OCI-LY1 (cell line): ENCODE results near the gene PYGL.

ENCODE experiments used
- H2AFZ ChIP-seq: fragments of 200-600 bp; sonication (generic), shearing (Covaris generic); 2 replicates; pipeline ENCODE4 v1.6.0; 2014; ENCODE audit warnings: antibody characterized with exemption, mild to moderate bottlenecking, low read length
- H3F3A ChIP-seq: fragments of 200-600 bp; sonication (generic), shearing (Covaris generic); 2 replicates; pipeline ENCODE4 v1.6.0; 2014; ENCODE audit warnings: mild to moderate bottlenecking, antibody characterized with exemption, low read length, moderate library complexity; ENCODE audit not compliant: insufficient read depth
- H3K27ac ChIP-seq: fragments of 200-600 bp; sonication (generic); 2 replicates; pipeline ENCODE4 v1.5.1; 2014; ENCODE audit warnings: low read length, mixed run types, mild to moderate bottlenecking, low read depth; ENCODE audit not compliant: poor library complexity, severe bottlenecking
- H3K27me3 ChIP-seq: fragments of 200-600 bp; sonication (generic); 2 replicates; pipeline ENCODE4 v1.6.0; 2014; ENCODE audit warnings: antibody characterized with exemption, mild to moderate bottlenecking, low read length, moderate library complexity; ENCODE audit not compliant: insufficient read depth
- H3K36me3 ChIP-seq: fragments of 200-600 bp; sonication (generic); 2 replicates; pipeline ENCODE4 v1.6.1; 2014; ENCODE audit warnings: mild to moderate bottlenecking, antibody characterized with exemption, low read length, moderate library complexity, mixed read lengths; ENCODE audit not compliant: insufficient read depth
- H3K4me1 ChIP-seq: fragments of 200-600 bp; sonication (generic); 2 replicates; pipeline ENCODE4 v1.5.1; 2014; ENCODE audit warnings: mild to moderate bottlenecking, low read length, moderate library complexity; ENCODE audit not compliant: insufficient read depth, severe bottlenecking
- H3K4me2 ChIP-seq: fragments of 200-600 bp; sonication (generic), shearing (Covaris generic); 2 replicates; pipeline ENCODE4 v1.6.1; 2014; ENCODE audit warnings: low read length
- H3K4me3 ChIP-seq: fragments of 200-600 bp; sonication (generic); 2 replicates; pipeline ENCODE4 v1.5.1; 2014; ENCODE audit warnings: low read length, low read depth, mild to moderate bottlenecking, mixed read lengths; ENCODE audit not compliant: poor library complexity, severe bottlenecking
- H3K79me2 ChIP-seq: fragments of 200-600 bp; shearing (Covaris generic); 2 replicates; pipeline ENCODE4 v1.6.1; 2016; ENCODE audit warnings: mixed run types, low read length, mixed read lengths; ENCODE audit not compliant: insufficient read depth
- H3K9ac ChIP-seq: fragments of 200-600 bp; sonication (generic), shearing (Covaris generic); 2 replicates; pipeline ENCODE4 v1.6.1; 2014; ENCODE audit warnings: mild to moderate bottlenecking, low read length, mixed read lengths
- H3K9me2 ChIP-seq: fragments of 200-600 bp; sonication (generic), shearing (Covaris generic); 2 replicates; pipeline ENCODE4 v1.6.1; 2014; ENCODE audit warnings: low read depth, mild to moderate bottlenecking, low read length, mixed read lengths
- H3K9me3 ChIP-seq: fragments of 200-600 bp; shearing (Covaris generic); 2 replicates; pipeline ENCODE4 v1.6.1; 2014; ENCODE audit warnings: low read length, mixed read lengths
- H4K20me1 ChIP-seq: fragments of 200-600 bp; sonication (generic), shearing (Covaris generic); 2 replicates; pipeline ENCODE4 v1.6.0; 2016; ENCODE audit warnings: mild to moderate bottlenecking, low read length; ENCODE audit not compliant: insufficient read depth
- EZH2 ChIP-seq: fragments of 200-600 bp; sonication (generic), shearing (Covaris generic); IDR thresholded peaks from 2 replicates; pipeline ENCODE4 v1.8.0; 2017; ENCODE audit warnings: borderline replicate concordance, mixed run types, mild to moderate bottlenecking, antibody characterized with exemption, low read length, moderate library complexity, mixed read lengths
- TF ChIP-seq, protein P1 (sequence below): fragments of 200-600 bp; sonication (generic), shearing (Covaris generic); IDR thresholded peaks from 2 replicates; pipeline ENCODE4 v1.5.1; 2017; ENCODE audit warnings: mild to moderate bottlenecking, antibody characterized with exemption, low read length, moderate library complexity, mixed read lengths

The PYGL gene

DNA sequence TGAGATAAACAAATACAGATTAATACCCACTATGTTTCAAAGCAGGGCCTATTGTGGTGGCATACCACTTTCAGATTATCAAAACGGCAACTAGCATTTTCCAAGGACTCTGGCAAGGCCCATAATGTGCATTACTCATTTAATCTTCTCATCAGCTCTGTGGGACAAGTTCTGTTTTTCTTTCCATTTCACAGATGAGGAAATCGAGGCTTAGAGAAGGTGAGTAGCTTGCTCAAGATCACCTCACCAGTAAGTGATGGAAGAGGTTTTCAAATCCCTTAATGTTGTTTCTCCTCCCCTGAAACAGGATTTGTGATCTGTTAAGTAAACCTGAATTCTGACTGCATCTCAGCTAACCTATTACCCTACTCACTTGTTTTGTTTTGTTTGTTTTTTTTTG lies 3.9 kb upstream of the PYGL start:
- Histone ChIP-seq H3K36me3 (no peaks in the 10 kb centered on the region), H3K9ac (no peak overlapping the region), H3K9me2 (no peaks in the 10 kb centered on the region), H3F3A (no peaks in the 10 kb centered on the region), H3K9me3 (no peaks in the 10 kb centered on the region), H4K20me1 (no peaks in the 10 kb centered on the region), H3K79me2 (no peaks in the 10 kb centered on the region), H3K4me1 (peaks cover 2% of the 10 kb centered on the region), H3K27ac (no peak overlapping the region), H3K4me2 (no peak overlapping the region), H2AFZ (no peak overlapping the region), H3K4me3 (no peak overlapping the region), H3K27me3 (no peaks in the 10 kb centered on the region)
- TF ChIP-seq, protein P1, sequence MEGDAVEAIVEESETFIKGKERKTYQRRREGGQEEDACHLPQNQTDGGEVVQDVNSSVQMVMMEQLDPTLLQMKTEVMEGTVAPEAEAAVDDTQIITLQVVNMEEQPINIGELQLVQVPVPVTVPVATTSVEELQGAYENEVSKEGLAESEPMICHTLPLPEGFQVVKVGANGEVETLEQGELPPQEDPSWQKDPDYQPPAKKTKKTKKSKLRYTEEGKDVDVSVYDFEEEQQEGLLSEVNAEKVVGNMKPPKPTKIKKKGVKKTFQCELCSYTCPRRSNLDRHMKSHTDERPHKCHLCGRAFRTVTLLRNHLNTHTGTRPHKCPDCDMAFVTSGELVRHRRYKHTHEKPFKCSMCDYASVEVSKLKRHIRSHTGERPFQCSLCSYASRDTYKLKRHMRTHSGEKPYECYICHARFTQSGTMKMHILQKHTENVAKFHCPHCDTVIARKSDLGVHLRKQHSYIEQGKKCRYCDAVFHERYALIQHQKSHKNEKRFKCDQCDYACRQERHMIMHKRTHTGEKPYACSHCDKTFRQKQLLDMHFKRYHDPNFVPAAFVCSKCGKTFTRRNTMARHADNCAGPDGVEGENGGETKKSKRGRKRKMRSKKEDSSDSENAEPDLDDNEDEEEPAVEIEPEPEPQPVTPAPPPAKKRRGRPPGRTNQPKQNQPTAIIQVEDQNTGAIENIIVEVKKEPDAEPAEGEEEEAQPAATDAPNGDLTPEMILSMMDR: no peak
- TF ChIP-seq EZH2: no peak

DNA sequence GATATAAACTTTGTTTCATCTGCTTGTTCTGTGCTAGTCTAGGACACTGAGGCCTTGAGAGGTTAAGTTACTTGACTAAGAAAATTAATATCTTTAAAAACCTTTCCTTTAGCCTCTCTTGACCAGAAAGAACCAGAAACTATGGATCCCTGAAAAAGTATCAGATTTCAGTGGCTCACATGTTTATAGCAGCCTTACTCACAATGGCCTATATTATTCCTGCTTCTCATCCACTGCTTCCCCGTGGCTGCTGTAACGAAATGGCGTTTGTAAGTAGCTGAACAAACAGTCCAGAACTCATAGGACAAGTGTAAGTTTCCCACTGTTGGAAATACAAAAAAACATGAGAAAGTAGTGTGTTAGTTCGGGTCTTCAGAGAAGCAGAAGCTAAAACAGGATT lies 3.2 kb upstream of the PYGL start:
- Histone ChIP-seq H3K4me2 (no peak overlapping the region), H2AFZ (no peak overlapping the region), H3K27me3 (no peaks in the 10 kb centered on the region), H3K9me2 (no peaks in the 10 kb centered on the region), H3K9me3 (no peaks in the 10 kb centered on the region), H4K20me1 (no peaks in the 10 kb centered on the region), H3K4me3 (no peak overlapping the region), H3K4me1 (peaks cover 5% of the 10 kb centered on the region), H3K9ac (no peak overlapping the region), H3K27ac (no peak overlapping the region), H3K79me2 (no peaks in the 10 kb centered on the region), H3F3A (no peaks in the 10 kb centered on the region), H3K36me3 (no peaks in the 10 kb centered on the region)
- TF ChIP-seq, protein P1: no peak
- TF ChIP-seq EZH2: no peak

DNA sequence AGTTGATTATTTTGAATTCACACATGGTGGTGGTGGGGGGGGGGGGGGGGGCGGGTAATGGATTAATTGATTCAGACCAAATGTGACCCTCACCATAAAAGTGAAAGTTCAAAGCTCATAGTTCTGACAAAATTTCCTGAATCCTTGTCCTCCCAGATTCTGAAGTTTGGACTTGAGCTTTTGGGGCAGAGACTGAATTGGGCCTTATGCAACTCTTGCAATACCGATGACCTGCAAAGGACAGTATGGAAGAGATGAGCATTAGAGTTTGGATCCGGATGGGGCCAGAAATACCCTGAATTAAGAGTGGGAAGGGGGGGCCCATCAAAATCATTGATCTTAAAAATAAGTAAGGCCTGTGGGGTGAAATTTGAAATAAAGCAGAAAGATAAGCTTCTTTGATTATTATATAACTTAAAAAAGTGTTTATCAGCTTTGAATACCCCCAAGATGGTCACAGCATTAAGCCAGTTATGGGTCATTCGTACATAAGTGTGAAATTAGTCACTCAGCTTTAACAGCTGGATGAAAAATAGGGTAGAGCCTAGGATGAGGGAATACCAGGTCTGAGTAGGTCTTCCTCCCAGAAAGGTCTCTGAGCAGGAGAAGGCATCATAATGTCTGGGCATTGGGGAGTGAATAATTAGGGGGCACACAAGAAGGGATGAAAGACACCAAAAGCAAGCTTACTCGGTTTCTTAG lies 2.1 kb upstream of the PYGL start:
- Histone ChIP-seq H3K4me2 (no peak overlapping the region), H3K36me3 (no peaks in the 10 kb centered on the region), H3F3A (no peaks in the 10 kb centered on the region), H3K4me3 (no peak overlapping the region), H3K27me3 (no peaks in the 10 kb centered on the region), H3K79me2 (no peaks in the 10 kb centered on the region), H3K27ac (no peak overlapping the region), H3K4me1 (peaks cover 5% of the 10 kb centered on the region), H3K9me3 (no peaks in the 10 kb centered on the region), H4K20me1 (no peaks in the 10 kb centered on the region), H3K9me2 (no peaks in the 10 kb centered on the region), H3K9ac (no peak overlapping the region), H2AFZ (no peak overlapping the region)
- no peak for TF ChIP-seq EZH2
- TF ChIP-seq, protein P1: no peak
